CD4-positive, alpha-beta T cell (primary cell): ENCODE results near the gene COL7A1. TPM values are rescaled to one million over a fixed set of nuclear protein-coding genes. Genes with fewer than 3 reads are reported as not detected.

Experiments
- ATAC-seq: fragments of 200-7000 bp; cut with Tn5 transposase; one replicate; pipeline ENCODE4 v1.10.0; 2022; ENCODE audit warnings: mild to moderate bottlenecking; ENCODE audit not compliant: poor library complexity
- CTCF ChIA-PET: fragments of 350-600 bp; sonication (Branson Sonifier 250); formaldehyde crosslinking; loops from one replicate; lab custom pipeline; 2021; ENCODE audit warnings: antibody characterized with exemption, inconsistent platforms; lab: Charles Lee
- POLR2A ChIA-PET: fragments of 350-600 bp; sonication (Branson Sonifier 250); formaldehyde crosslinking; loops from one replicate; lab custom pipeline; 2021; ENCODE audit warnings: antibody characterized with exemption, inconsistent platforms; lab: Charles Lee
- DNase-seq, 14 experiments: peaks; one replicate each; pipeline ENCODE4 v3.0.0-alpha.2; 2013 to 2020; ENCODE audit warnings: mixed read lengths in 2 of 14
- H3K27ac ChIP-seq, 2 donors: one replicate each; pipeline versions ENCODE4 v1.5.1 to v1.7.0; 2013; ENCODE audit warnings: low read length in 2 of 2, low read depth in 1 of 2, mild to moderate bottlenecking in 1 of 2
- H3K27me3 ChIP-seq, 2 experiments: 1 replicate in 1 of 2; 2 replicates in 1 of 2; pipeline versions ENCODE4 v1.6.1 to v1.7.0; 2013; ENCODE audit warnings: low read length in 2 of 2, control low read depth in 1 of 2, mild to moderate bottlenecking in 1 of 2, moderate library complexity in 1 of 2; ENCODE audit not compliant: insufficient read depth in 2 of 2, control insufficient read depth in 1 of 2
- H3K36me3 ChIP-seq: one replicate; pipeline ENCODE4 v1.6.1; 2013; ENCODE audit warnings: low read length, control low read depth; ENCODE audit not compliant: insufficient read depth
- H3K4me1 ChIP-seq: one replicate; pipeline ENCODE4 v1.6.1; 2013; ENCODE audit warnings: low read length, control low read depth; ENCODE audit not compliant: insufficient read depth
- H3K4me3 ChIP-seq: one replicate; pipeline ENCODE4 v1.5.1; 2013; ENCODE audit warnings: mild to moderate bottlenecking, low read length, moderate library complexity
- H3K9me3 ChIP-seq, 2 experiments: 1 replicate in 1 of 2; 2 replicates in 1 of 2; pipeline versions ENCODE4 v1.6.1 to v1.7.0; 2013; ENCODE audit warnings: low read length in 2 of 2, mild to moderate bottlenecking in 2 of 2, control low read depth in 1 of 2, moderate library complexity in 1 of 2; ENCODE audit not compliant: control insufficient read depth in 1 of 2, insufficient read depth in 1 of 2
- H3K27ac Mint-ChIP-seq: one replicate; pipeline ENCODE4 v1.8.0; 2020; ENCODE audit warnings: mixed read lengths
- H3K27me3 Mint-ChIP-seq: one replicate; pipeline ENCODE4 v1.8.0; 2021; ENCODE audit warnings: mixed read lengths
- H3K36me3 Mint-ChIP-seq: one replicate; pipeline ENCODE4 v1.8.0; 2021; ENCODE audit warnings: low read depth, mixed read lengths
- H3K4me1 Mint-ChIP-seq: one replicate; pipeline ENCODE4 v1.8.0; 2021; ENCODE audit warnings: low read depth, mixed read lengths
- H3K4me3 Mint-ChIP-seq: one replicate; pipeline ENCODE4 v1.8.0; 2020; ENCODE audit warnings: mild to moderate bottlenecking, mixed read lengths
- H3K9me3 Mint-ChIP-seq: one replicate; pipeline ENCODE4 v1.8.0; 2020; ENCODE audit warnings: mixed read lengths
- CTCF ChIP-seq: fragments of 200-600 bp; IDR thresholded peaks from one replicate; pipeline ENCODE4 v1.8.0; 2022; ENCODE audit warnings: antibody characterized with exemption, mild to moderate bottlenecking
- intact Hi-C, 2 experiments: fragments of 100-400 bp; cut with DNase I in 1 of 2; cut with micrococcal nuclease in 1 of 2; formaldehyde crosslinking; loops; one replicate each; pipeline versions ENCODE4 v1.15.1 to v1.9.0; 2023 to 2025; cut with DNase I, micrococcal nuclease
- total RNA-seq, 174 experiments: library from RNA in 2 of 174; stranded (reverse) in 2 of 174; gene quantifications; one replicate each; pipeline ENCODE4 v1.2.3 and lab custom pipeline; 2021 to 2026

COL7A1 gene
- total RNA-seq, 2 experiments from 2014 or later: 0.73 to 0.93 TPM

GRCh38 chr3:48630407-48630806 is 35.3 kb upstream of the COL7A1 start:
- ChIA-PET CTCF (no interaction called here), POLR2A (no interaction called here)
- H3K4me1 Mint-ChIP-seq: peaks cover 7% of the 10 kb centered on the region
- Histone ChIP-seq H3K27ac (no peak overlapping the region), H3K4me3 (no peak overlapping the region), H3K4me1 (peaks cover 20% of the 10 kb centered on the region), H3K27me3 (no peaks in the 10 kb centered on the region), H3K36me3 (peaks cover 24% of the 10 kb centered on the region), H3K9me3 (no peaks in the 10 kb centered on the region)
- H3K27me3 Mint-ChIP-seq: no peaks in the 10 kb centered on the region
- DNase-seq: no peak
- intact Hi-C loops: no loop called here
- ATAC-seq: no peak
- H3K9me3 Mint-ChIP-seq: no peaks in the 10 kb centered on the region
- no peak overlapping the region for H3K27ac Mint-ChIP-seq
- H3K36me3 Mint-ChIP-seq: peaks cover 31% of the 10 kb centered on the region
- no peak overlapping the region for H3K4me3 Mint-ChIP-seq
- TF ChIP-seq CTCF: no peak

GRCh38 chr3:48629894-48630293 is 34.8 kb upstream of the COL7A1 start:
- no peaks in the 10 kb centered on the region for H3K27me3 ChIP-seq
- DNase-seq (no peak), ATAC-seq (no peak)
- peaks cover 27% of the 10 kb centered on the region for H3K36me3 ChIP-seq
- no peak overlapping the region for H3K4me3 Mint-ChIP-seq
- H3K27ac Mint-ChIP-seq: no peak overlapping the region
- ChIA-PET CTCF (no interaction called here), POLR2A (no interaction called here)
- H3K36me3 Mint-ChIP-seq: peaks cover 31% of the 10 kb centered on the region
- no peaks in the 10 kb centered on the region for H3K9me3 ChIP-seq
- no peak overlapping the region for H3K4me3 ChIP-seq
- TF ChIP-seq CTCF: no peak
- H3K9me3 Mint-ChIP-seq: no peaks in the 10 kb centered on the region
- no peaks in the 10 kb centered on the region for H3K27me3 Mint-ChIP-seq
- no peak overlapping the region for H3K27ac ChIP-seq
- H3K4me1 ChIP-seq: peaks cover 17% of the 10 kb centered on the region
- intact Hi-C loops: no loop called here
- H3K4me1 Mint-ChIP-seq: peaks cover 9% of the 10 kb centered on the region

GRCh38 chr3:48628277-48629017 is 33.3 kb upstream of the COL7A1 start:
- peaks cover 31% of the 10 kb centered on the region for H3K36me3 Mint-ChIP-seq
- Histone ChIP-seq H3K27ac (no peak overlapping the region), H3K9me3 (no peaks in the 10 kb centered on the region), H3K36me3 (peaks cover 27% of the 10 kb centered on the region), H3K4me3 (no peak overlapping the region), H3K4me1 (peaks cover 10% of the 10 kb centered on the region), H3K27me3 (no peaks in the 10 kb centered on the region)
- ChIA-PET CTCF (interaction anchor here (0.5 to 0.6 kb wide), 2 partner anchors 13 to 218 kb away, joined by 3 read pairs; no protein-coding TSS in a partner anchor), POLR2A (no interaction called here)
- no peak overlapping the region for H3K27ac Mint-ChIP-seq
- H3K27me3 Mint-ChIP-seq: no peaks in the 10 kb centered on the region
- DNase-seq (no peak), ATAC-seq (no peak)
- no peak overlapping the region for H3K4me3 Mint-ChIP-seq
- H3K4me1 Mint-ChIP-seq: peaks cover 4% of the 10 kb centered on the region
- intact Hi-C loops: no loop called here
- H3K9me3 Mint-ChIP-seq: no peaks in the 10 kb centered on the region
- TF ChIP-seq CTCF: no peak
